ENCODE results near the gene RIPPLY3. TPM values are rescaled to one million over a fixed set of nuclear protein-coding genes. Genes with fewer than 3 reads are reported as not detected.

The RIPPLY3 gene
- total RNA-seq, 1 experiment from 2014 or later, result not detected

DNA sequence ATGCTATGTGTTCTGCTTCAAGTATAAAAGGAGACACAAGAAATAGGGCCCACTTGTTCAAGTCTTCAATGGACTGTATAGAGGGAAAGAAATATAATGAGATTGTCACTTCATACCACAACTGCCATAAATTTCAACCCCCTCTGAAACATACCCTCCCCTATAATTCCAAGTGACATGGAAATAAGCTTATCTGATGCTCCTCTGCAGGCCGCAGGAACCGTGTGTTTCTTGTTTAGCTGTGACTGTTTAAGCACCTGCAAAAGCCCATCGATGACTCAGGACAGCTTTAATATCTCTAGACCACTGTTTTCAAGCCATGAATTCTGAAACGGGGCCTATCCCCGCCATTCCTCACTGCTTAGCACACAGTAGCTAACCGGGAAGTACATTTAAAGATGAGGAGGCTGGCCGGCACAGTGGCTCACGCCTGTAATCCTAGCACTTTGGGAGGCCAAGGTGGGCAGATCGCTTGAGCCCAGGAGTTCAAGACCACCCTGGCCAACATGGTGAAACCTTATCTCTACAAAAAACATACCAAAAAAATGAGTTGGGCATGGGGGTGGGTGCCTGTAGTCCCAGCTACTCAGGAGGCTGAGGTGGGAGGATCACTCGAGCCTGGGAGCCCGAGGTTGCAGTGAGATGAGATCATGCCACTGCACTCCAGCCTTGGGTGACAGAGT lies 44.3 kb upstream of the RIPPLY3 start:
- Histone ChIP-seq H3K4me2 (ENCODE audit: low read length) (no peak overlapping the region), H3K4me1 (ENCODE audit: control insufficient read depth in 1 of 2, insufficient read depth in 2 of 2, low read length in 2 of 2) (peaks cover 13 to 15% of the 10 kb centered on the region in 2 experiments), H2AFZ (ENCODE audit: low read depth, low read length, poor library complexity, severe bottlenecking) (no peak overlapping the region), H3K36me3 (ENCODE audit: control insufficient read depth in 1 of 2, insufficient read depth in 2 of 2, low read length in 2 of 2) (no peaks in the 10 kb centered on the region), H3K9ac (ENCODE audit: low read length) (no peak overlapping the region), H3K9me2 (ENCODE audit: insufficient read depth) (no peaks in the 10 kb centered on the region), H4K20me1 (ENCODE audit: insufficient read depth) (no peaks in the 10 kb centered on the region), H3K27ac (ENCODE audit: low read depth, low read length) (no peak overlapping the region), H3K79me2 (ENCODE audit: insufficient read depth, low read length) (peaks cover 16% of the 10 kb centered on the region), H3K27me3 (ENCODE audit: insufficient read depth, low read length) (no peaks in the 10 kb centered on the region), H3K4me3 (replicated peaks in 1 of 2; ENCODE audit: low read depth in 1 of 2, low read length in 2 of 2) (no peak overlapping the region), H3K9me3 (ENCODE audit: control insufficient read depth in 1 of 2, insufficient read depth in 1 of 2, low read depth in 1 of 2, low read length in 2 of 2) (no peaks in the 10 kb centered on the region)
- ChIA-PET CTCF (interaction anchor here (1.4 kb wide), 1 partner anchor 27 kb away, joined by 3 read pairs; no protein-coding TSS in a partner anchor), RAD21 (ENCODE audit: low non-redundant PET in 1 of 2, low total read pairs in 2 of 2, uncharacterized antibody in 2 of 2, unreplicated experiment in 2 of 2) (no interaction called here), POLR2A (interaction anchor here (0.7 kb wide), 1 partner anchor 54 kb away, joined by 5 read pairs; no protein-coding TSS in a partner anchor)
- ATAC-seq (no peak), DNase-seq (ENCODE audit: low read depth, low spot score) (no peak)
- no TSS peak for BruUV-seq (replicated peaks)
- intact Hi-C loops (cut with micrococcal nuclease), result no loop called here
- TF ChIP-seq, protein P1, sequence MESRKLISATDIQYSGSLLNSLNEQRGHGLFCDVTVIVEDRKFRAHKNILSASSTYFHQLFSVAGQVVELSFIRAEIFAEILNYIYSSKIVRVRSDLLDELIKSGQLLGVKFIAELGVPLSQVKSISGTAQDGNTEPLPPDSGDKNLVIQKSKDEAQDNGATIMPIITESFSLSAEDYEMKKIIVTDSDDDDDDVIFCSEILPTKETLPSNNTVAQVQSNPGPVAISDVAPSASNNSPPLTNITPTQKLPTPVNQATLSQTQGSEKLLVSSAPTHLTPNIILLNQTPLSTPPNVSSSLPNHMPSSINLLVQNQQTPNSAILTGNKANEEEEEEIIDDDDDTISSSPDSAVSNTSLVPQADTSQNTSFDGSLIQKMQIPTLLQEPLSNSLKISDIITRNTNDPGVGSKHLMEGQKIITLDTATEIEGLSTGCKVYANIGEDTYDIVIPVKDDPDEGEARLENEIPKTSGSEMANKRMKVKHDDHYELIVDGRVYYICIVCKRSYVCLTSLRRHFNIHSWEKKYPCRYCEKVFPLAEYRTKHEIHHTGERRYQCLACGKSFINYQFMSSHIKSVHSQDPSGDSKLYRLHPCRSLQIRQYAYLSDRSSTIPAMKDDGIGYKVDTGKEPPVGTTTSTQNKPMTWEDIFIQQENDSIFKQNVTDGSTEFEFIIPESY (IDR thresholded peaks at IDR 0.05; ENCODE audit: extremely low read depth, insufficient replicate concordance, low read length), result no peak
- TF ChIP-seq FOSL1 (IDR thresholded peaks at IDR 0.05; ENCODE audit: low read depth) (no peak), EGR1 (IDR thresholded peaks at IDR 0.05; ENCODE audit: low read depth) (no peak), YY1 (IDR thresholded peaks at IDR 0.05; ENCODE audit: extremely low read depth, insufficient replicate concordance, low read depth, low read length) (no peak)

DNA sequence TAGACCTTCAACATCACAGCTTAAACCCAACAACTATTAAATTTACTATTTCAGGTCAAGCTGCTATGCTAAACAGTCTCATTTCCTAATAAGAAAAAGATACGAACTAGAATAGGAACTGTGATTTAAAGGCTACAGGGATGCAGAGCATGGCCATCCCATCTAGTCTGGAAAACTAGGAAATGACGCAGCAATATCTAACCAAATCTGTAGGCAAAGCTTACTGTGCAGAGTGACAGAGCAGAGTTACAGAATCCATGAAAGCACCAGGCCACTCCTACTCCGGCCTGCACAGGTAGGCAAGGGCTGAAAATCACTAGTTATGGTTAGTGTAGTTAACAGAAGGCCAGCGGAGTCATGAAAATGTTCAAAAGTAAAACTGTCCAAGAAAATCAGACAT lies 42.1 kb upstream of the RIPPLY3 start:
- no TSS peak for BruUV-seq (replicated peaks)
- CTCF ChIA-PET, result interaction anchor here (0.7 kb wide), 1 partner anchor 460 kb away, joined by 3 read pairs; no protein-coding TSS in a partner anchor
- no peak for TF ChIP-seq POLR2AphosphoS5 (IDR thresholded peaks at IDR 0.05; ENCODE audit: low read depth, low read length)
- TF ChIP-seq EGR1 (IDR thresholded peaks at IDR 0.05; ENCODE audit: low read depth), result no peak
- no peak for TF ChIP-seq EZH2 (IDR thresholded peaks at IDR 0.05)
- TF ChIP-seq RAD21 (IDR thresholded peaks at IDR 0.05; ENCODE audit: low read depth), result no peak
- no peak for TF ChIP-seq ZFX (IDR thresholded peaks at IDR 0.05)
- TF ChIP-seq SP1 (IDR thresholded peaks at IDR 0.05; ENCODE audit: low read depth), result no peak
- TF ChIP-seq, protein P2, sequence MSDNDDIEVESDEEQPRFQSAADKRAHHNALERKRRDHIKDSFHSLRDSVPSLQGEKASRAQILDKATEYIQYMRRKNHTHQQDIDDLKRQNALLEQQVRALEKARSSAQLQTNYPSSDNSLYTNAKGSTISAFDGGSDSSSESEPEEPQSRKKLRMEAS (IDR thresholded peaks at IDR 0.05), result no peak
- TF ChIP-seq CEBPB (IDR thresholded peaks at IDR 0.05; ENCODE audit: low read depth), result no peak
- no peak for TF ChIP-seq TCF7L2 (IDR thresholded peaks at IDR 0.05; ENCODE audit: borderline replicate concordance, extremely low read depth, insufficient read depth, insufficient read length)
- TF ChIP-seq YY1 (IDR thresholded peaks at IDR 0.05; ENCODE audit: extremely low read depth, insufficient replicate concordance, low read depth, low read length), result no peak
- TF ChIP-seq, protein P3, sequence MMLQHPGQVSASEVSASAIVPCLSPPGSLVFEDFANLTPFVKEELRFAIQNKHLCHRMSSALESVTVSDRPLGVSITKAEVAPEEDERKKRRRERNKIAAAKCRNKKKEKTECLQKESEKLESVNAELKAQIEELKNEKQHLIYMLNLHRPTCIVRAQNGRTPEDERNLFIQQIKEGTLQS (IDR thresholded peaks at IDR 0.05), result no peak
- TF ChIP-seq, protein P4, sequence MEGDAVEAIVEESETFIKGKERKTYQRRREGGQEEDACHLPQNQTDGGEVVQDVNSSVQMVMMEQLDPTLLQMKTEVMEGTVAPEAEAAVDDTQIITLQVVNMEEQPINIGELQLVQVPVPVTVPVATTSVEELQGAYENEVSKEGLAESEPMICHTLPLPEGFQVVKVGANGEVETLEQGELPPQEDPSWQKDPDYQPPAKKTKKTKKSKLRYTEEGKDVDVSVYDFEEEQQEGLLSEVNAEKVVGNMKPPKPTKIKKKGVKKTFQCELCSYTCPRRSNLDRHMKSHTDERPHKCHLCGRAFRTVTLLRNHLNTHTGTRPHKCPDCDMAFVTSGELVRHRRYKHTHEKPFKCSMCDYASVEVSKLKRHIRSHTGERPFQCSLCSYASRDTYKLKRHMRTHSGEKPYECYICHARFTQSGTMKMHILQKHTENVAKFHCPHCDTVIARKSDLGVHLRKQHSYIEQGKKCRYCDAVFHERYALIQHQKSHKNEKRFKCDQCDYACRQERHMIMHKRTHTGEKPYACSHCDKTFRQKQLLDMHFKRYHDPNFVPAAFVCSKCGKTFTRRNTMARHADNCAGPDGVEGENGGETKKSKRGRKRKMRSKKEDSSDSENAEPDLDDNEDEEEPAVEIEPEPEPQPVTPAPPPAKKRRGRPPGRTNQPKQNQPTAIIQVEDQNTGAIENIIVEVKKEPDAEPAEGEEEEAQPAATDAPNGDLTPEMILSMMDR (IDR thresholded peaks at IDR 0.05 in 2 of 3, conservative IDR thresholded peaks at IDR 0.05 in 1 of 3; ENCODE audit: borderline replicate concordance in 1 of 3, insufficient read depth in 1 of 3, low read depth in 2 of 3, low read length in 2 of 3), result no peak
- no peak for TF ChIP-seq POLR2A (IDR thresholded peaks at IDR 0.05; ENCODE audit: borderline replicate concordance, extremely low read depth, insufficient read depth, insufficient read length)

More for the DNA sequence above, 42.1 kb upstream of the RIPPLY3 start:
- intact Hi-C loops (cut with micrococcal nuclease), result no loop called here
- Histone ChIP-seq H3K9me2 (ENCODE audit: insufficient read depth) (no peaks in the 10 kb centered on the region), H3K4me1 (ENCODE audit: control insufficient read depth in 1 of 2, insufficient read depth in 2 of 2, low read length in 2 of 2) (peaks cover 14 to 18% of the 10 kb centered on the region in 2 experiments), H3K79me2 (ENCODE audit: insufficient read depth, low read length) (peaks cover 16% of the 10 kb centered on the region), H3K4me2 (ENCODE audit: low read length) (peak overlapping the region; percentile 77; the same call in 1 of the 2 replicates), H3K36me3 (ENCODE audit: control insufficient read depth in 1 of 2, insufficient read depth in 2 of 2, low read length in 2 of 2) (peaks cover 0 to 3% of the 10 kb centered on the region in 2 experiments; a peak in 1 of 4 replicates), H3K4me3 (replicated peaks in 1 of 2; ENCODE audit: low read depth in 1 of 2, low read length in 2 of 2) (no peak overlapping the region), H3K9me3 (ENCODE audit: control insufficient read depth in 1 of 2, insufficient read depth in 1 of 2, low read depth in 1 of 2, low read length in 2 of 2) (no peaks in the 10 kb centered on the region), H2AFZ (ENCODE audit: low read depth, low read length, poor library complexity, severe bottlenecking) (no peak overlapping the region), H3K27me3 (ENCODE audit: insufficient read depth, low read length) (no peaks in the 10 kb centered on the region), H4K20me1 (ENCODE audit: insufficient read depth) (no peaks in the 10 kb centered on the region), H3K27ac (ENCODE audit: low read depth, low read length) (no peak overlapping the region), H3K9ac (ENCODE audit: low read length) (no peak overlapping the region)
- DNase-seq (ENCODE audit: low read depth, low spot score), result no peak
- ChIA-PET RAD21 (ENCODE audit: low non-redundant PET in 1 of 2, low total read pairs in 2 of 2, uncharacterized antibody in 2 of 2, unreplicated experiment in 2 of 2) (no interaction called here), POLR2A (no interaction called here)
- ATAC-seq, result no peak

Data from HCT116 (cell line).